ENCODE data around the gene ZNF81.
"Not testable (repeated sequence)": the region's sequence is repeated elsewhere in the genome, so short reads cannot be mapped to it uniquely, and the experiment has no call there.

- not testable (repeated sequence) for TF ChIP-seq CTCF, POLR2A (IDR thresholded peaks at IDR 0.05)
Measured at GRCh38 chrX:47850389-47850788, 13.7 kb downstream of the ZNF81 start.
